K562 (cell line): ENCODE results near the gene VPS18. TPM values are rescaled to one million over a fixed set of nuclear protein-coding genes. Genes with fewer than 3 reads are reported as not detected.
A peak's percentile ranks its signal among the peaks of the same experiment; 100 is the strongest.

Experiments used
- CCNT2 ChIP-seq: IDR thresholded peaks from 2 replicates; pipeline ENCODE4 v1.6.1; 2011; ENCODE audit warnings: borderline replicate concordance, low read depth, mild to moderate bottlenecking, moderate library complexity, mixed read lengths, low read length; ENCODE audit not compliant: insufficient read length; ENCODE audit errors: extremely low read depth
- CTBP1 ChIP-seq: fragments of 450-650 bp; IDR thresholded peaks from 2 replicates; pipeline ENCODE4 v1.6.1; 2016; ENCODE audit warnings: borderline replicate concordance
- ESRRA ChIP-seq: fragments of 450-650 bp; IDR thresholded peaks from 2 replicates; pipeline ENCODE4 v1.6.1; 2014; ENCODE audit warnings: low read depth, mild to moderate bottlenecking, moderate library complexity, borderline replicate concordance
- ETV6 ChIP-seq, 3 experiments: fragments of 150-350 bp in 1 of 3; sonication (generic) in 1 of 3; formaldehyde crosslinking in 1 of 3; IDR thresholded peaks; 2 replicates each; pipeline versions ENCODE4 v1.6.1 to v1.8.0; 2014 to 2022; ENCODE audit warnings: borderline replicate concordance in 2 of 3, low read depth in 2 of 3, antibody characterized with exemption in 1 of 3, low read length in 1 of 3, mild to moderate bottlenecking in 1 of 3, missing genetic modification reagents in 1 of 3
- GABPB1 ChIP-seq: sonication (generic); formaldehyde crosslinking; IDR thresholded peaks from 2 replicates; pipeline ENCODE4 v1.8.0; 2022; ENCODE audit warnings: mild to moderate bottlenecking, missing genetic modification reagents
- HSF4 ChIP-seq: fragments of 250-450 bp; sonication (Bioruptor Pico); IDR thresholded peaks from 2 replicates; pipeline ENCODE4 v2.1.2; 2022; ENCODE audit warnings: mild to moderate bottlenecking, moderate library complexity, borderline replicate concordance
- ILF3 ChIP-seq: fragments of 450-650 bp; IDR thresholded peaks from 2 replicates; pipeline ENCODE4 v1.6.1; 2018; ENCODE audit warnings: antibody characterized with exemption, mild to moderate bottlenecking, moderate library complexity, borderline replicate concordance
- KLF1 ChIP-seq: fragments of 450-650 bp; IDR thresholded peaks from 2 replicates; pipeline ENCODE4 v1.6.1; 2016; ENCODE audit warnings: missing genetic modification characterization, missing compliant biosample characterization
- LCOR ChIP-seq: sonication (generic); formaldehyde crosslinking; IDR thresholded peaks from 2 replicates; pipeline ENCODE4 v1.8.0; 2022; ENCODE audit warnings: mild to moderate bottlenecking, missing genetic modification reagents
- MAX ChIP-seq: sonication (generic); formaldehyde crosslinking; IDR thresholded peaks from 2 replicates; pipeline ENCODE4 v1.9.0; 2022; ENCODE audit warnings: mild to moderate bottlenecking, missing genetic modification reagents
- PCBP1 ChIP-seq: fragments of 200-400 bp; formaldehyde crosslinking; IDR thresholded peaks from 2 replicates; pipeline ENCODE4 v1.6.1; 2018; ENCODE audit warnings: mild to moderate bottlenecking, low read depth, low read length; ENCODE audit not compliant: poor library complexity, severe bottlenecking
- RB1 ChIP-seq: fragments of 450-650 bp; IDR thresholded peaks from 2 replicates; pipeline ENCODE4 v1.6.1; 2017; ENCODE audit warnings: low read depth, mild to moderate bottlenecking
- RBFOX2 ChIP-seq: fragments of 200-400 bp; formaldehyde crosslinking; IDR thresholded peaks from 2 replicates; pipeline ENCODE4 v1.6.1; 2017; ENCODE audit warnings: low read depth, mild to moderate bottlenecking, low read length, moderate library complexity
- SAP30 ChIP-seq: fragments of 200-600 bp; sonication (generic); IDR thresholded peaks from 2 replicates; pipeline ENCODE4 v1.6.1; 2012; ENCODE audit warnings: borderline replicate concordance, low read depth, mild to moderate bottlenecking, moderate library complexity, low read length, control low read depth, inconsistent platforms; ENCODE audit not compliant: insufficient read depth, poor library complexity, severe bottlenecking
- SIN3A ChIP-seq, 2 experiments: fragments of 150-350 bp in 1 of 2; IDR thresholded peaks; 2 replicates each; pipeline ENCODE4 v1.6.1; 2011 to 2016; ENCODE audit warnings: borderline replicate concordance in 2 of 2, low read depth in 2 of 2, low read length in 2 of 2, mild to moderate bottlenecking in 2 of 2, moderate library complexity in 2 of 2; ENCODE audit not compliant: control insufficient read depth in 1 of 2
- SRSF1 ChIP-seq: fragments of 200-400 bp; formaldehyde crosslinking; IDR thresholded peaks from 2 replicates; pipeline ENCODE4 v1.6.1; 2017; ENCODE audit warnings: mild to moderate bottlenecking, low read depth, low read length, moderate library complexity
- TRIM28 ChIP-seq: fragments of 450-650 bp; IDR thresholded peaks from 2 replicates; pipeline ENCODE4 v1.6.1; 2017
- polyA plus RNA-seq, 8 experiments: library from polyadenylated mRNA; depleted of rRNA in 4 of 8; stranded (reverse) in 5 of 8; unstranded in 3 of 8; fragments of >200 nt; fragmentation: Nextera tagmentation in 2 of 8; fragmentation: Illumina TruSeq in 1 of 8; extraction: Ambion mirVana in 2 of 8; extraction: Trizol in 1 of 8; gene quantifications; 2 replicates each; pipeline versions ENCODE4 v1.2.1 to v1.2.3, GENCODE V29; 2011 to 2014; ENCODE audit warnings: inconsistent platforms in 1 of 8, missing spikeins in 1 of 8
- total RNA-seq, 7 experiments: library from RNA; depleted of rRNA in 6 of 7; stranded (reverse); fragments of >200 nt in 6 of 7; fragmentation: Illumina TruSeq in 2 of 7; extraction: Trizol in 2 of 7; gene quantifications; 2 replicates each; pipeline versions ENCODE4 v1.2.1 to v1.2.3, GENCODE V29; 2011 to 2021; ENCODE audit warnings: low replicate concordance in 1 of 7
- TF ChIP-seq, protein P1 (sequence below): sonication (generic); formaldehyde crosslinking; IDR thresholded peaks from 2 replicates; pipeline ENCODE4 v1.8.0; 2023; ENCODE audit warnings: mild to moderate bottlenecking, missing genetic modification reagents
- TF ChIP-seq, protein P2 (sequence below): fragments of 450-650 bp; IDR thresholded peaks from 2 replicates; pipeline ENCODE4 v1.6.1; 2016; ENCODE audit warnings: borderline replicate concordance

Gene VPS18
- total and polyA plus RNA-seq, 9 of the 15 experiments (the other 6 are each of a cell fraction or from before 2014, with no cell fraction given) = 0.73 to 19.9 (median 8.5) TPM

GRCh38 chr15:40906091-40906990 lies 12.1 kb downstream of the VPS18 start (continued):
- TF ChIP-seq, protein P1, sequence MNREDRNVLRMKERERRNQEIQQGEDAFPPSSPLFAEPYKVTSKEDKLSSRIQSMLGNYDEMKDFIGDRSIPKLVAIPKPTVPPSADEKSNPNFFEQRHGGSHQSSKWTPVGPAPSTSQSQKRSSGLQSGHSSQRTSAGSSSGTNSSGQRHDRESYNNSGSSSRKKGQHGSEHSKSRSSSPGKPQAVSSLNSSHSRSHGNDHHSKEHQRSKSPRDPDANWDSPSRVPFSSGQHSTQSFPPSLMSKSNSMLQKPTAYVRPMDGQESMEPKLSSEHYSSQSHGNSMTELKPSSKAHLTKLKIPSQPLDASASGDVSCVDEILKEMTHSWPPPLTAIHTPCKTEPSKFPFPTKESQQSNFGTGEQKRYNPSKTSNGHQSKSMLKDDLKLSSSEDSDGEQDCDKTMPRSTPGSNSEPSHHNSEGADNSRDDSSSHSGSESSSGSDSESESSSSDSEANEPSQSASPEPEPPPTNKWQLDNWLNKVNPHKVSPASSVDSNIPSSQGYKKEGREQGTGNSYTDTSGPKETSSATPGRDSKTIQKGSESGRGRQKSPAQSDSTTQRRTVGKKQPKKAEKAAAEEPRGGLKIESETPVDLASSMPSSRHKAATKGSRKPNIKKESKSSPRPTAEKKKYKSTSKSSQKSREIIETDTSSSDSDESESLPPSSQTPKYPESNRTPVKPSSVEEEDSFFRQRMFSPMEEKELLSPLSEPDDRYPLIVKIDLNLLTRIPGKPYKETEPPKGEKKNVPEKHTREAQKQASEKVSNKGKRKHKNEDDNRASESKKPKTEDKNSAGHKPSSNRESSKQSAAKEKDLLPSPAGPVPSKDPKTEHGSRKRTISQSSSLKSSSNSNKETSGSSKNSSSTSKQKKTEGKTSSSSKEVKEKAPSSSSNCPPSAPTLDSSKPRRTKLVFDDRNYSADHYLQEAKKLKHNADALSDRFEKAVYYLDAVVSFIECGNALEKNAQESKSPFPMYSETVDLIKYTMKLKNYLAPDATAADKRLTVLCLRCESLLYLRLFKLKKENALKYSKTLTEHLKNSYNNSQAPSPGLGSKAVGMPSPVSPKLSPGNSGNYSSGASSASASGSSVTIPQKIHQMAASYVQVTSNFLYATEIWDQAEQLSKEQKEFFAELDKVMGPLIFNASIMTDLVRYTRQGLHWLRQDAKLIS (CRISPR knock-in tag) = 0 out of 2 replicates have a peak, but pooled peaks have one; percentile 0
- no peak for TF ChIP-seq HSF4
- TF ChIP-seq ETV6 (IDR thresholded peaks at IDR 0.05; ENCODE audit: borderline replicate concordance in 1 of 2, low read depth in 2 of 2, low read length in 1 of 2) = peak in 1 of 2 experiments; percentile 74; a peak in 3 of 4 replicates
- no peak for TF ChIP-seq ETV6 (CRISPR knock-in tag; IDR thresholded peaks at IDR 0.05; ENCODE audit: borderline replicate concordance)
- peak; percentile 68; the same call in 1 of the 2 replicates for TF ChIP-seq KLF1 (tag)
- peak; percentile 48; the same call in 1 of the 2 replicates for TF ChIP-seq ESRRA
- TF ChIP-seq RBFOX2 = peak; percentile 63
- peak; percentile 94 for TF ChIP-seq RB1
- TF ChIP-seq ILF3 = no peak
- peak; percentile 16; the same call in 1 of the 2 replicates for TF ChIP-seq MAX
- TF ChIP-seq TRIM28 = peak; percentile 44; the same call in 1 of the 2 replicates
- TF ChIP-seq SIN3A (IDR thresholded peaks at IDR 0.05; ENCODE audit: borderline replicate concordance in 2 of 2, control insufficient read depth in 1 of 2, low read depth in 2 of 2, low read length in 2 of 2) = peak; percentile 59 to 79; a peak in 2 of 4 replicates
- TF ChIP-seq CTBP1 = peak; percentile 87
- peak; percentile 81 for TF ChIP-seq PCBP1
- TF ChIP-seq SRSF1 = no peak
- 0 out of 2 replicates have a peak, but pooled peaks have one; percentile 23 for TF ChIP-seq LCOR (CRISPR knock-in tag)
- TF ChIP-seq, protein P2, sequence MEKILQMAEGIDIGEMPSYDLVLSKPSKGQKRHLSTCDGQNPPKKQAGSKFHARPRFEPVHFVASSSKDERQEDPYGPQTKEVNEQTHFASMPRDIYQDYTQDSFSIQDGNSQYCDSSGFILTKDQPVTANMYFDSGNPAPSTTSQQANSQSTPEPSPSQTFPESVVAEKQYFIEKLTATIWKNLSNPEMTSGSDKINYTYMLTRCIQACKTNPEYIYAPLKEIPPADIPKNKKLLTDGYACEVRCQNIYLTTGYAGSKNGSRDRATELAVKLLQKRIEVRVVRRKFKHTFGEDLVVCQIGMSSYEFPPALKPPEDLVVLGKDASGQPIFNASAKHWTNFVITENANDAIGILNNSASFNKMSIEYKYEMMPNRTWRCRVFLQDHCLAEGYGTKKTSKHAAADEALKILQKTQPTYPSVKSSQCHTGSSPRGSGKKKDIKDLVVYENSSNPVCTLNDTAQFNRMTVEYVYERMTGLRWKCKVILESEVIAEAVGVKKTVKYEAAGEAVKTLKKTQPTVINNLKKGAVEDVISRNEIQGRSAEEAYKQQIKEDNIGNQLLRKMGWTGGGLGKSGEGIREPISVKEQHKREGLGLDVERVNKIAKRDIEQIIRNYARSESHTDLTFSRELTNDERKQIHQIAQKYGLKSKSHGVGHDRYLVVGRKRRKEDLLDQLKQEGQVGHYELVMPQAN = peak; percentile 54; the same call in 1 of the 2 replicates
- peak; percentile 64 for TF ChIP-seq CCNT2
- TF ChIP-seq GABPB1 = 0 out of 2 replicates have a peak, but pooled peaks have one; percentile 6
- TF ChIP-seq SAP30 = peak; percentile 79
